Measurements from ENCODE around the gene ACTA1.
"Not testable (repeated sequence)": the region's sequence is repeated elsewhere in the genome, so short reads cannot be mapped to it uniquely, and the experiment has no call there.

ACTA1 gene

GRCh38 chr1:229409616-229410369 lies 24.1 kb downstream of the ACTA1 start:
- no peak for DNase-seq (ENCODE audit: low read depth in 2 of 2)

DNA sequence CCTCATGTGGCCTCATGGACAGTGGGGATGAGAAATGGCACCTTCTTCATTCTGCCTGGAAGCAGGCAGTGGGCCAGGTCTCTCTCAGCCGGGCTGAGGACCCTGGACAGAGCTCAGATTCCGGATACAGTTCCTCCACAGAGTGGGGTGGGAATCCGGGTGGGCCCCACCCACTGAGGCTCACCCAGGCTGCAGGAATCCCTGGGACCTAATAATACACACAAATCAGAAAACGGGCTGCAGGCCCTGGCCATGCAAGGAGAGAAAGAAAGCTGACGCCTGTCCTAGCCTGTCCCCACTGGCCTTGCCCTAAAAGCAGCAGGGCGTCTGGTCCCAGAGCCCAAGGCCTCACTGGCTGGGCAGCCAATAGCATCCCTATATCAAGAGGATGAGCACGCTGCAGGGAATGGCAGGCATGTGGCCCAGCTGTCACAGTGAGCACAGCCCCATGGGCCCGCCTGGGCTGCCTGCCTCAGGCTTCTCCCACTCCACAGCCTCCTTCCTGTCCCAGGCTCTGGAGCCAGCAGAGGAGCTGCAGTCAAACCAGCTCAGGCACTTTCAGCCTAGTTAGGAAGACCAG lies 25.3 kb downstream of the ACTA1 start:
- no peak for DNase-seq (ENCODE audit: low read depth in 2 of 2)

DNA sequence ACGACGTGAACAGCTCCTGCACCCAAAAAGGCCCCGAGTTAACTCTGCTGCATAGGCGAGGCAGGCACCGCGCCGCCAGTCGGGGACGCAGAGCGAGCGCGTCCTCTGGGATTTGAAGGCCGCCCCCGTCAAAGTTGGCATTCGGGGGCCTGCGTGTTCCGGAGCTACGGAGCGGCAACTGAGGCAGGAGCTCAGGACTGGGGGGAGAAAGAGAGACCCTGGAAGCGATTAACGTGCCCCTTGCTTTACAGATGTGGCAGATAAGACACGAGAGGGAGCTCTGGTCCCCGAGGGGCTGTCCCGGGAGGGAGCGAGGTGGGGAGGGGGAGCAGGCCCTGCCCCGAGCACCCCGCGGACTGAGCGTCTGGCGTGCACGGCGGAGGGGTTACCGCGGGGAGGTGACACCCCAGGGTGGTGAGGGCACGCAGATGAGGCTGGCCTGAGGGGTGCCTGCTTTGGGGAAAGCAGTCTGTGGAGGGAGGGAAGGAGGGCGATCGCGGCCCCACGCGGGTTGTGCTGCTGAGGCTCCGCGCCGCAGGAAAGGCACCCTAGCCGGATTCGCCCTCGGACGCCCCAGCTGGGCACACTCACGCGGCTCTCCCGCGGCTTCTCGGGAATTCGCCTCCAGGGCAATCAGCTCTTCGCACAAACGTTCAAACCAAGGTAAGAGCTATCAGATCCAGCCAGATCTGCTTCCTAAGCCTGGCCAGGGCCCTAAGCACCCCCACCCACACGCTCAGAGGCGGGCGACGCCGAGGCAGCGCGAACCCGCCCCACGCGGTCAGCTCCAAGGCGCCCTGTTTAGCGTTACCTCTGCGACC lies 26.5 kb downstream of the ACTA1 start:
- DNase-seq (ENCODE audit: low read depth in 2 of 2): no peak

DNA sequence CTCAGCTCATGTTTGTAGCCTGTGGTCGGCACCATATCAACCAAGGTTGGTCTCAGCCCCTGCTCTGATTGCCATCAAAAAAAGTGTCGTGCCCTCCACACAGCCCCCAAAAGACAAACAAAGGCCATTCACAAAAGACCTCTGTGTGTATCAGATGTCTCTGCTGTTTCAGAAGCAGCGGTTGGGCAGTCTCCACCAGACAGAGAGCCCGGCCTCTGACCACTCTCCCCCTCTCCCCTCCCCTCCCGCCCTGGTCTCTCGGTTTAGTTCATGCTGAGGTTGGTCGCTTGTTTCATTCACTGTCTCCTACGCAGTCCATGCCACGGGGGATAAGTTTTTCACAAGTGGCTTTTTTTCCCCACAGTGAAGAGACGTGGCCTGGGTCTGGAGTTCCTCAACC lies 27.1 kb downstream of the ACTA1 start:
- no peak for DNase-seq (ENCODE audit: low read depth in 2 of 2)

DNA sequence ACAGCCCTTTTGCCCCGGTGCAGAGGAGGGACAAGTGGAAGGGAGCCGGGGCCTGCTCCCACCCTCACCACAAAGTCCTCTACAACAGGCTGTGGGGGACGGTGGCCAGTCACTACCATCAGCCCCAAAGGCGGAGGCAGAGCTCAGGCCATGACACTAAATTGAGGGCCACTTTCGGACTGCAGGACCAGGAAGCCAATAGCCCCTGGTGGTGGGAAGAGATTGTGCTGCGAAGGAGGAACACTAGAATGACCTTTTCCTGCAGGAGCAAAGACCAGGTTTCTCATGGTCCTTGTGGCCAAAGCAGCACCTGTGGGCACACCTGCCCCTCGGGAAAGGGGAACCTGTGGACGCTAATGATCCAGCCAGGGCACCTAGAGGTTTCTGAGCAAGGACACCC lies 30.3 kb downstream of the ACTA1 start:
- no peak for DNase-seq (ENCODE audit: low read depth in 2 of 2)

DNA sequence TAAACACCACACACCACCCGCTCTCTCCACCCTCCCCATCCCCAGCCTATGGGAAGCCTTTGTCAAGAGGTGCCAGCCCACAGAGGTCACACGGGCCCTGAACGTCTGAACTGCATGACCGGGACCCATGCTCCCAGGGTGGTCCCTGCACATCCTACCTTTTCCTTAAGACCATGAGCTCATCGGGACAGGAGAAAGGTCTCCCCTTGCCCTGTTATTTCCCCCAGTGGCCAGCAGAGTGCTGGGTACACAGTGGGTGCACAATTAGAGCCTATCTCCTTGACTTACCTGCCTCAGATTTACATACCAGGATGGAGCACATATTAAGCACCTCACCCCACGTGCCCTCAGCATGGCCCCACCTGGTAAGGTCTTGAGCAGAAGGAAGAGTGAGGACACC lies 30.9 kb downstream of the ACTA1 start:
- DNase-seq (ENCODE audit: low read depth in 2 of 2): no peak

DNA sequence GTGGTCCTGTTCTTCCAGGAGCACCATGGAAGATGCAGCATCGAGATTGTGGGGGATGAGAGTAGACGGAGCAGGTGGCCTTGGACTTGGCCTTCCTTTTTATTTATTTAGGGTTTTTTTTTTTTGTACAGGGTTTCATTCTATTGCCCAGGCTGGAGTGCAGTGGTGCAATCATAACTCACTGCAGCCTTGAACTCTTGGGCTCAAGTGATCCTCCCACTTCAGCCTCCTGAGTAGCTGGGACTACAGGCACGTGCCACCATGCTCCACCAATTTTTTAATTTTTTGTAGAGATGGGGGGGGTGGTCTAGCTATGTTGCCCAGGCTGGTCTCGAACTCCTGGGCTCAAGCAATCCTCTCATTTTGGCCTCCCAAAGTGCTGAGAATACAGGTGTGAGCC lies 31.6 kb downstream of the ACTA1 start:
- DNase-seq (ENCODE audit: low read depth in 2 of 2): not testable (repeated sequence)

GRCh38 chr1:229397762-229398161 lies 36.1 kb downstream of the ACTA1 start:
- DNase-seq (ENCODE audit: low read depth in 2 of 2): no peak

- DNase-seq (ENCODE audit: low read depth in 2 of 2): no peak
Measured at GRCh38 chr1:229396585-229397206, 37.2 kb downstream of the ACTA1 start.

DNA sequence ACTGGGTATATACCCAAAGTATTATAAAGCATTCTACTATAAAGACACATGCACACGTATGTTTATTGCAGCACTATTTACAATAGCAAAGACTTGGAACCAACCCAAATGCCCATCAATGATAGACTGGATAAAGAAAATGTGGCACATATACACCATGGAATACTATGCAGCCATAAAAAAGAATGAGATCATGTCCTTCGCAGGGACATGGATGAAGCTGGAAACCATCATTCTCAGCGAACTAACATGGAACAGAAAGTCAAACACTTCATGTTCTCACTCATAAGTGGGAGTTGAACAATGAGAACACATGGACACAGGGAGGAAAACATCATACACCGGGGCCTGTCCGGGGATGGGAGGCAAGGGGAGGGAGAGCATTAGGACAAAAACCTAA lies 39.4 kb downstream of the ACTA1 start:
- not testable (repeated sequence) for DNase-seq (ENCODE audit: low read depth in 2 of 2)

GRCh38 chr1:229392936-229393335 lies 41.0 kb downstream of the ACTA1 start:
- DNase-seq (ENCODE audit: low read depth in 2 of 2): no peak

GRCh38 chr1:229390130-229390529 lies 43.8 kb downstream of the ACTA1 start:
- no peak for DNase-seq (ENCODE audit: low read depth in 2 of 2)

DNA sequence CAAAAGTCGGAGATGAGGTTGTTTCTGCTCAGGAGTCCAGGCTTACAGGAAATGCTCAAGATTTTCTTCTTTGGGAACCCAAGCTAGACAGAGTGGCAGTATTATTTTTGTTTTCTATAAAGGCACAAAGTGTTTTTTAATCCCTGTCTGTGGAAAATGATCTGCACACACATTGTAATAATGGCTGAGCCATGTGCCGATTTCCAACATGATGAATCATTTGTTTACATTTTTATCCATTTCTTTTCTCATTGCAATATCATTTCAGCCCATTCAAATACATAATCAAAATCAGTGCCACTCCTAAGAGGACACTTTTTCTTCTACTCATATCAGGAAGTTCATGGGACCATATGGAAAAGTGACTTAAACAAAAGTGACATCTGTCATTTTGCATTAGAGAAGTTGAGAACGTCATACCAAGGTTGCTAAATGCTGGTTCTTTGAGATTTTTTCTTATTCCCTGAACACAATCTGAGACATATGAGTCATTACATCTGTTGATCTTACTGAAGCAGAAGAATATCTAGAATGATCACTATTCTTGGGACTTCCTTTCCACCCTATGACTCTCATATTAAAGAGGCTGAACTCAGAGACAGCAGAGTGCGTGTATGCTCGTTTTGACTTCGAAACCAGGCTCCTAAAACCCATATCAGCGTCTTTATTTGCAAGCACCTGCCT lies 44.9 kb downstream of the ACTA1 start:
- DNase-seq (ENCODE audit: low read depth in 2 of 2): no peak

GRCh38 chr1:229385853-229386456 lies 47.9 kb downstream of the ACTA1 start:
- DNase-seq (ENCODE audit: low read depth in 2 of 2): no peak

- no peak for DNase-seq (ENCODE audit: low read depth in 2 of 2)
Measured at GRCh38 chr1:229384822-229385221, 49.1 kb downstream of the ACTA1 start.

DNA sequence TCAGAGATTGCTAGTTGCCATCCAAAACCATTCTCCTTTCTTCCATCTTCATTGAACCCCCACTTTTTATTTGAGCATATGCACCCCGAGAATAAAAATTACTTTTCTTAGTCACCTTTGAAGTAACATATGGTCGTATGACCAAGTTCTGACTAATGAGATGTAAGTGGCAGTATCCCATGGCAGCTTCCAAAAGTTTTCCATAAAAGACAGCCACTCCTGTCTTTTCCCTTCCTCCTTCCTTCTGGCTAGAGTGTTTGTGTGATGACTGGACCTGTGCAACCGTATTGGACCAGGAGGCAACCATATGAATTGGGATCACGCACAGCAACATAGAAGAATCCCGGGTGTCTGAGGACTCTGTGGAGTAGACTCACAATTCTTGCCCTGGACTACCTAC lies 49.9 kb downstream of the ACTA1 start:
- no peak for DNase-seq (ENCODE audit: low read depth in 2 of 2)

GRCh38 chr1:229383188-229383587 lies 50.7 kb downstream of the ACTA1 start:
- DNase-seq (ENCODE audit: low read depth in 2 of 2): no peak
